ENCODE data around the gene UBE2G1. TPM values are rescaled to one million over a fixed set of nuclear protein-coding genes. Genes with fewer than 3 reads are reported as not detected.

The UBE2G1 gene
- total and polyA plus RNA-seq, 2 of the 13 experiments (the other 11 are each of a cell fraction or from before 2014, with no cell fraction given), result 27.9 to 42.6 TPM

- no TSS peak for BruUV-seq (replicated peaks)
- intact Hi-C loops (cut with micrococcal nuclease; ENCODE audit: unreplicated experiment) (no loop called here), in situ Hi-C loops (cut with HindIII; ENCODE audit: extremely low pct_ligation_motif_present, low pct_unique_long_range_greater_than_20kb) (no loop called here)
- Histone ChIP-seq H3K36me3 (replicated peaks in 1 of 2; ENCODE audit: control insufficient read depth in 1 of 2, insufficient read depth in 2 of 2, low read length in 2 of 2) (peaks cover 2 to 9% of the 10 kb centered on the region in 2 experiments; a peak in 2 of 5 replicates), H3K79me2 (ENCODE audit: insufficient read depth, low read length) (peaks cover 49% of the 10 kb centered on the region), H3K27ac (ENCODE audit: extremely low read length, insufficient read depth, low read length) (no peak overlapping the region), H3K4me1 (ENCODE audit: insufficient read depth, low read length) (peaks cover 28% of the 10 kb centered on the region), H3K4me2 (ENCODE audit: low read depth, low read length) (no peak overlapping the region), H3K27me3 (ENCODE audit: control insufficient read depth in 1 of 2, insufficient read depth in 2 of 2, low read length in 2 of 2) (no peaks in the 10 kb centered on the region), H3K9me3 (ENCODE audit: low read length) (no peaks in the 10 kb centered on the region), H4K20me1 (ENCODE audit: insufficient read depth, low read length) (peaks cover 3% of the 10 kb centered on the region; the same call in 1 of the 2 replicates), H2AFZ (ENCODE audit: low read length) (no peak overlapping the region), H3K4me3 (replicated peaks in 1 of 3; ENCODE audit: insufficient read depth in 1 of 3, low read depth in 2 of 3, low read length in 3 of 3) (no peak overlapping the region), H3K9ac (ENCODE audit: insufficient read depth, low read depth, low read length) (no peak overlapping the region)
- TF ChIP-seq ZNF138 (CRISPR knock-in tag; IDR thresholded peaks at IDR 0.05; ENCODE audit: low read depth) (no peak), KAT2B (IDR thresholded peaks at IDR 0.05; ENCODE audit: borderline replicate concordance, low read depth, low read length) (no peak), CHCHD3 (CRISPR knock-in tag; IDR thresholded peaks at IDR 0.05) (no peak), MYNN (CRISPR knock-in tag; IDR thresholded peaks at IDR 0.05; ENCODE audit: low read depth) (no peak), ZNF10 (CRISPR knock-in tag; IDR thresholded peaks at IDR 0.05; ENCODE audit: borderline replicate concordance, low read depth) (no peak), RAD51 (IDR thresholded peaks at IDR 0.05; ENCODE audit: borderline replicate concordance) (no peak)
- no peak for ATAC-seq
- DNase-seq (ENCODE audit: low spot score), result no peak
- FAIRE-seq, result no peak
- 96% methylated on average over 5 of the region's 5 CpGs for WGBS (ENCODE audit: low lambda C conversion rate)
- POLR2A ChIA-PET, result no interaction called here
- CTCF ChIA-PET (ENCODE audit: low intra/inter-chr PET ratio, low total read pairs), result no interaction called here
Observed at GRCh38 chr17:4246674-4247073, 119.8 kb downstream of the UBE2G1 start.

GRCh38 chr17:4241535-4241934, 124.9 kb downstream of the UBE2G1 start:
- H3K27ac ChIP-seq (ENCODE audit: extremely low read length, insufficient read depth, low read length), result no peak overlapping the region
- FAIRE-seq (no peak), ATAC-seq (no peak), DNase-seq (ENCODE audit: low spot score) (no peak)
- in situ Hi-C loops (cut with HindIII; ENCODE audit: extremely low pct_ligation_motif_present, low pct_unique_long_range_greater_than_20kb), result no loop called here
- no TSS peak for BruUV-seq (replicated peaks)
- CTCF ChIA-PET (ENCODE audit: low intra/inter-chr PET ratio, low total read pairs), result no interaction called here
- H4K20me1 ChIP-seq (ENCODE audit: insufficient read depth, low read length), result no peaks in the 10 kb centered on the region
- TF ChIP-seq NCOR1 (IDR thresholded peaks at IDR 0.05; ENCODE audit: borderline replicate concordance, low read length) (no peak), CCAR2 (optimal IDR thresholded peaks at IDR 0.05; ENCODE audit: low read depth, low read length) (no peak), ZNF605 (CRISPR knock-in tag; IDR thresholded peaks at IDR 0.05) (no peak), ZFP37 (CRISPR knock-in tag; IDR thresholded peaks at IDR 0.05; ENCODE audit: borderline replicate concordance) (no peak)
- no peak overlapping the region for H3K4me3 ChIP-seq (replicated peaks in 1 of 3; ENCODE audit: insufficient read depth in 1 of 3, low read depth in 2 of 3, low read length in 3 of 3)
- intact Hi-C loops (cut with micrococcal nuclease; ENCODE audit: unreplicated experiment), result no loop called here
- H3K9ac ChIP-seq (ENCODE audit: insufficient read depth, low read depth, low read length), result no peak overlapping the region
- H3K4me2 ChIP-seq (ENCODE audit: low read depth, low read length), result no peak overlapping the region
- 0 out of 2 replicates have a peak, but pooled peaks cover 4% of the 10 kb centered on the region for H3K4me1 ChIP-seq (ENCODE audit: insufficient read depth, low read length)
- no peaks in the 10 kb centered on the region for H3K27me3 ChIP-seq (ENCODE audit: control insufficient read depth in 1 of 2, insufficient read depth in 2 of 2, low read length in 2 of 2)
- peaks cover 15% of the 10 kb centered on the region for H3K79me2 ChIP-seq (ENCODE audit: insufficient read depth, low read length)
- H3K36me3 ChIP-seq (replicated peaks in 1 of 2; ENCODE audit: control insufficient read depth in 1 of 2, insufficient read depth in 2 of 2, low read length in 2 of 2), result peaks cover 6 to 22% of the 10 kb centered on the region in 2 experiments
- H2AFZ ChIP-seq (ENCODE audit: low read length), result no peak overlapping the region
- WGBS (ENCODE audit: low lambda C conversion rate), result 94% methylated on average over 11 of the region's 11 CpGs
- POLR2A ChIA-PET, result no interaction called here
- H3K9me3 ChIP-seq (ENCODE audit: low read length), result no peaks in the 10 kb centered on the region

Data from HepG2 (cell line).